Measurements from ENCODE around the gene UBAC2. TPM values are rescaled to one million over a fixed set of nuclear protein-coding genes. Genes with fewer than 3 reads are reported as not detected.
A peak's percentile ranks its signal among the peaks of the same experiment; 100 is the strongest.

The UBAC2 gene
- total RNA-seq, 4 donors from 2014 or later: 51.0 to 71.5 (median 61.1) TPM

DNA sequence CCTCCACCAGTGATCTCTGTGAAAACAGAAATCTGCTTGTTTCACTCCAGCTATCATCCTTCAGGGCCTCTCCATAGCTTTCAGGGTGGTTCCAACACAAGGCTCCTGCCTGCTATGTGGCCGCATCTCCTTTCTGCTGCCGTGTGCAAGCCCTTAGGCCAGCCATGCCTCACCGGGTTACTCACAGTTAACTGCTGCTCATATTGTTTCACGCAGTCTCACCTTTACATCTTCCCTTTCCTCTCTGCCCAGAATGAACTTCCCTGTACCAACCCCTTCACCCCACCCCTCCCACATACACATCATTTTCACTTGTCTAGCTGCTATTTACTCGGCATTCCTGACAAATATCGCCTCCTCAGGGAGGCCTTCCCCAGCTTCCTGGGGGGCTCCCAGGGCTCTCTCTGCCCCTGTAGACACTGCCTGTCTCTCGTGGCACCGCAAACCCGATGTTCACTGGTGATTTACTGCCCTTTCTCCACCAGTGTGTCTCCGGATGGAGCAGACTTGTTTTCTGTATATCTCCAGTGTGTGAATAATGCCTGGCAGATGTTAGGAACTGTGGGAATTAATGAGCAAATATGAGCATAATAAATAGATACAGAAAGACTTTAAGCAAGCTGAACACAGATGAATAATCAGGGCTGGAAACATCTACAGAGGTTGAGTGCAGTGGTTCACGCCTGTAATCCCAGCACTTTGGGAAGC lies 145.8 kb downstream of the UBAC2 start:
- Histone ChIP-seq H3K9me3 (no peaks in the 10 kb centered on the region), H3K4me3 (no peak overlapping the region), H3K27ac (peak overlapping the region in 3 of 4 donors; percentile 70 to 82 (median 80)), H3K36me3 (peaks cover 0 to 21% of the 10 kb centered on the region in 2 donors), H3K27me3 (no peaks in the 10 kb centered on the region), H3K4me1 (peaks cover 0 to 13% of the 10 kb centered on the region in 2 donors)
- TF ChIP-seq, protein P1, sequence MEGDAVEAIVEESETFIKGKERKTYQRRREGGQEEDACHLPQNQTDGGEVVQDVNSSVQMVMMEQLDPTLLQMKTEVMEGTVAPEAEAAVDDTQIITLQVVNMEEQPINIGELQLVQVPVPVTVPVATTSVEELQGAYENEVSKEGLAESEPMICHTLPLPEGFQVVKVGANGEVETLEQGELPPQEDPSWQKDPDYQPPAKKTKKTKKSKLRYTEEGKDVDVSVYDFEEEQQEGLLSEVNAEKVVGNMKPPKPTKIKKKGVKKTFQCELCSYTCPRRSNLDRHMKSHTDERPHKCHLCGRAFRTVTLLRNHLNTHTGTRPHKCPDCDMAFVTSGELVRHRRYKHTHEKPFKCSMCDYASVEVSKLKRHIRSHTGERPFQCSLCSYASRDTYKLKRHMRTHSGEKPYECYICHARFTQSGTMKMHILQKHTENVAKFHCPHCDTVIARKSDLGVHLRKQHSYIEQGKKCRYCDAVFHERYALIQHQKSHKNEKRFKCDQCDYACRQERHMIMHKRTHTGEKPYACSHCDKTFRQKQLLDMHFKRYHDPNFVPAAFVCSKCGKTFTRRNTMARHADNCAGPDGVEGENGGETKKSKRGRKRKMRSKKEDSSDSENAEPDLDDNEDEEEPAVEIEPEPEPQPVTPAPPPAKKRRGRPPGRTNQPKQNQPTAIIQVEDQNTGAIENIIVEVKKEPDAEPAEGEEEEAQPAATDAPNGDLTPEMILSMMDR (IDR thresholded peaks at IDR 0.05 in 4 of 5, conservative IDR thresholded peaks at IDR 0.05 in 1 of 5): no peak
- TF ChIP-seq POLR2A (IDR thresholded peaks at IDR 0.05): no peak
- no peak for ATAC-seq
- intact Hi-C loops (cut with DNase I; ENCODE audit: low total_unique reads): no loop called here
- no peak for DNase-seq
- in situ Hi-C loops (cut with MboI; ENCODE audit: low sequenced_read_pairs in 4 of 4): no loop called here

DNA sequence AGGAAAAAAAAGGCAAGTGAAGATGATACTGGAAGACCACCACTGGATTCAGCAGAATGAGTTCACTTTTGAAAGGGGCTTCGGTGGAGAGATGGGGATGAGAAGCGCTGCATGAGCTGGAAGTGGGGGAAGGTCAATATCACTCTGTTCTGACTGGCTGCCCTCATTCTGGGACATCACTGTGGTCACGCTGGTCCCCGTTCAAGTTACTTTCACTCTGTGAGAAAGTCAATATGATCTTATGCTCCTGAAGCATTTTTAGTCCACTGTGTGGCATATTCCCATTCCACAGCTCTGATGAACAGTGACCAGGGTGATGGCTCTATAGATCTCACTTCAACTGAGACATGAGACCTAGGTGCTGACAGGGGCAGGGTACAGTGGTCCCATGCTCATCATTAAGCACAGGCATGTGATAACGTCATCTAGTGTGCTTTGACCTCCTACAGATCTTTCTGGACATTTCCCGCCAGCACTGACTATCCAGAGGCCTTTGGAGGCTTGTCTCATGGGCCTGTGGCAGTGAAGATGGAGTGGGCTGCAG lies 146.8 kb downstream of the UBAC2 start:
- DNase-seq (no peak), ATAC-seq (peak; percentile 35 to 50)
- intact Hi-C loops (cut with DNase I; ENCODE audit: low total_unique reads) (no loop called here), in situ Hi-C loops (cut with MboI; ENCODE audit: low sequenced_read_pairs in 4 of 4) (no loop called here)
- TF ChIP-seq POLR2A (IDR thresholded peaks at IDR 0.05): no peak
- TF ChIP-seq, protein P1 (IDR thresholded peaks at IDR 0.05 in 4 of 5, conservative IDR thresholded peaks at IDR 0.05 in 1 of 5): no peak
- no peak overlapping the region for H3K4me3 ChIP-seq
- peaks cover 0 to 13% of the 10 kb centered on the region in 2 donors for H3K4me1 ChIP-seq
- no peaks in the 10 kb centered on the region for H3K9me3 ChIP-seq
- peaks cover 0 to 12% of the 10 kb centered on the region in 2 donors for H3K36me3 ChIP-seq
- peak overlapping the region; percentile 40 to 82 (median 75) for H3K27ac ChIP-seq
- H3K27me3 ChIP-seq: no peaks in the 10 kb centered on the region

DNA sequence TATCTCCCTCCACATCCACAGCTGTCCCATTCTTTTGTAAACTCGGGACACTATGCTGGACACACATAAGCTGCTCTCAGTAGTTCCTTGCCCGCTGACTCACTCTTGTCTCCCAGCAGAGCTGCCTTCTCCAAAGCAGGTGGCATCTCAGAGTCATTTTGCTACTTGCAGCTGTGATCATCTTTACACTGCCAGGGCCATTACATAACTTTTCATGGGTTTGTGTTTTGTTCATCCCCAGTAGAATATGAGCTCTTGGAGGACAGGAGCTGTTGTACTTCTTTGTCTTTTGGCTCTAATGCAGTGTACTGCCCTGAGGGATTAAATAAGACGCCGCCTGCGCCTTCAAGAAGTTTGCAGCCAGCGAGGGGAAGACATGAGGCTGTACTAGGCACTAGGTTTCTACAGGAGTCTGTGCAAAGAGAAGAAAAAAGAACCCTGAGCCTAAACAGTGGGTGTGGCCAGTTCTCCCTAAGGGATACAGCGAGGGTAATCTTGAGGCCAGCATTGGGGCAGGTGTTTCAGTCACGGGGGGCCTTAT lies 147.3 kb downstream of the UBAC2 start:
- in situ Hi-C loops (cut with MboI; ENCODE audit: low sequenced_read_pairs in 4 of 4): no loop called here
- Histone ChIP-seq H3K27me3 (no peaks in the 10 kb centered on the region), H3K36me3 (peaks cover 0 to 7% of the 10 kb centered on the region in 2 donors), H3K27ac (peak overlapping the region; percentile 40 to 82 (median 75)), H3K9me3 (no peaks in the 10 kb centered on the region), H3K4me1 (peaks cover 0 to 13% of the 10 kb centered on the region in 2 donors), H3K4me3 (no peak overlapping the region)
- intact Hi-C loops (cut with DNase I; ENCODE audit: low total_unique reads): no loop called here
- ATAC-seq: peak; percentile 92 to 94
- DNase-seq: peak; percentile 71 to 77
- TF ChIP-seq, protein P1 (IDR thresholded peaks at IDR 0.05 in 4 of 5, conservative IDR thresholded peaks at IDR 0.05 in 1 of 5): no peak

DNA sequence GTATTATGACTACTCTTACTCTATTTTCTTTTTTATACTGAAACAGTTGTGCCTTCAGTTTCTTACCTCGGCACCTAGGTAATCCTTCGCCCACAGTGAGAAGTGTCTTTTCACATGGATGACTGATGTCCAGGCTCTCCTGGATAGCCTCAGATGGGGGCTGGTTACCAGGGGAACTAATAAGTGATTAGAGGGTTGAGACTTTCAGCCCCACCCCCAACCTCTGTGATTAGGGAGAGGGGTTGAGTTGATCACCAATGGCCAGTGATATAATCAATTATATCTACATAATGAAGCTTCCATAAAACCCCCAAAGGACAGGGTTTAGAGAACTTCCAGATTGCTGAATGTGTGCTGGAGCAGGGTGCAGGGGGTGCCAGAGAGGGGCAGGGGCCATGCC lies 149.5 kb downstream of the UBAC2 start:
- Histone ChIP-seq H3K27ac (no peak overlapping the region), H3K4me3 (no peak overlapping the region), H3K9me3 (no peaks in the 10 kb centered on the region), H3K27me3 (no peaks in the 10 kb centered on the region), H3K36me3 (no peaks in the 10 kb centered on the region), H3K4me1 (peaks cover 0 to 13% of the 10 kb centered on the region in 2 donors)
- DNase-seq (no peak), ATAC-seq (no peak)
- TF ChIP-seq, protein P1 (IDR thresholded peaks at IDR 0.05 in 4 of 5, conservative IDR thresholded peaks at IDR 0.05 in 1 of 5): no peak
- no peak for TF ChIP-seq POLR2A (IDR thresholded peaks at IDR 0.05)
- intact Hi-C loops (cut with DNase I; ENCODE audit: low total_unique reads): no loop called here
- in situ Hi-C loops (cut with MboI; ENCODE audit: low sequenced_read_pairs in 4 of 4): no loop called here
